PFSK-1 (cell line): Measurements from ENCODE around the gene CARM1.

Experiments used
- FOXP2 ChIP-seq: optimal IDR thresholded peaks from 2 replicates; pipeline ENCODE3; 2011; ENCODE audit warnings: borderline replicate concordance, control low read depth, inconsistent platforms; ENCODE audit not compliant: insufficient read depth; ENCODE audit errors: extremely low read length, extremely low read depth
- POLR2AphosphoS5 ChIP-seq: IDR thresholded peaks from 2 replicates; pipeline ENCODE4 v1.6.1; 2012; ENCODE audit warnings: low read depth, mild to moderate bottlenecking, control low read depth, low read length, moderate library complexity
- SIN3A ChIP-seq: IDR thresholded peaks from 2 replicates; pipeline ENCODE4 v1.6.1; 2012; ENCODE audit warnings: mild to moderate bottlenecking, low read length, moderate library complexity, borderline replicate concordance; ENCODE audit not compliant: insufficient read depth
- TAF1 ChIP-seq: IDR thresholded peaks from 2 replicates; pipeline ENCODE4 v1.6.1; 2012; ENCODE audit warnings: low read length, control low read depth, borderline replicate concordance; ENCODE audit not compliant: insufficient read depth
- TF ChIP-seq, protein P1 (sequence below), 2 experiments: IDR thresholded peaks; 2 replicates each; pipeline versions ENCODE4 v1.6.1 to v1.8.0; 2011 to 2012; ENCODE audit warnings: low read depth in 2 of 2, low read length in 2 of 2, control low read depth in 1 of 2, inconsistent platforms in 1 of 2, mild to moderate bottlenecking in 1 of 2, moderate library complexity in 1 of 2; ENCODE audit not compliant: insufficient read depth in 1 of 2

Gene CARM1

DNA sequence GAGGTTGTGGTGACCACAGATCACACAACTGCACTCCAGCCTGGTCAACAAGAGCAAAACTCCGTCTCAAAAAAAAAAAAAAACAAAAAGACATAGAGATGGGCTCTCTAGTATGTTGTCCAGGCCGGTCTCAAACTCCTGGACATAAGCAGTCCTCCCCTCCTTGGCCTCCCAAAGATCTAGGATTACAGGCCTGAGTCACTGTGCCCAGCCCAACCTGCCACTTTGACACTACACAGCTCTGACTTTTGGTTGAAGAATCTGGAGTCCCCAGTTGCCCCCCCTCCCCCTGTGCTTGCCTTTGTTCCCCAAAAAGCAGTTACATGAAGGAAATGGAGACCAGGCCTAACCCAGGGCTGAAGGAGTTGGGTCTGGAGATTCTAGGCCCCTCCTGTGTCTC, 12.9 kb downstream of the CARM1 start:
- TF ChIP-seq, protein P1, sequence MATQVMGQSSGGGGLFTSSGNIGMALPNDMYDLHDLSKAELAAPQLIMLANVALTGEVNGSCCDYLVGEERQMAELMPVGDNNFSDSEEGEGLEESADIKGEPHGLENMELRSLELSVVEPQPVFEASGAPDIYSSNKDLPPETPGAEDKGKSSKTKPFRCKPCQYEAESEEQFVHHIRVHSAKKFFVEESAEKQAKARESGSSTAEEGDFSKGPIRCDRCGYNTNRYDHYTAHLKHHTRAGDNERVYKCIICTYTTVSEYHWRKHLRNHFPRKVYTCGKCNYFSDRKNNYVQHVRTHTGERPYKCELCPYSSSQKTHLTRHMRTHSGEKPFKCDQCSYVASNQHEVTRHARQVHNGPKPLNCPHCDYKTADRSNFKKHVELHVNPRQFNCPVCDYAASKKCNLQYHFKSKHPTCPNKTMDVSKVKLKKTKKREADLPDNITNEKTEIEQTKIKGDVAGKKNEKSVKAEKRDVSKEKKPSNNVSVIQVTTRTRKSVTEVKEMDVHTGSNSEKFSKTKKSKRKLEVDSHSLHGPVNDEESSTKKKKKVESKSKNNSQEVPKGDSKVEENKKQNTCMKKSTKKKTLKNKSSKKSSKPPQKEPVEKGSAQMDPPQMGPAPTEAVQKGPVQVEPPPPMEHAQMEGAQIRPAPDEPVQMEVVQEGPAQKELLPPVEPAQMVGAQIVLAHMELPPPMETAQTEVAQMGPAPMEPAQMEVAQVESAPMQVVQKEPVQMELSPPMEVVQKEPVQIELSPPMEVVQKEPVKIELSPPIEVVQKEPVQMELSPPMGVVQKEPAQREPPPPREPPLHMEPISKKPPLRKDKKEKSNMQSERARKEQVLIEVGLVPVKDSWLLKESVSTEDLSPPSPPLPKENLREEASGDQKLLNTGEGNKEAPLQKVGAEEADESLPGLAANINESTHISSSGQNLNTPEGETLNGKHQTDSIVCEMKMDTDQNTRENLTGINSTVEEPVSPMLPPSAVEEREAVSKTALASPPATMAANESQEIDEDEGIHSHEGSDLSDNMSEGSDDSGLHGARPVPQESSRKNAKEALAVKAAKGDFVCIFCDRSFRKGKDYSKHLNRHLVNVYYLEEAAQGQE (IDR thresholded peaks at IDR 0.05; ENCODE audit: insufficient read depth in 1 of 2, low read depth in 2 of 2, low read length in 2 of 2): no peak

DNA sequence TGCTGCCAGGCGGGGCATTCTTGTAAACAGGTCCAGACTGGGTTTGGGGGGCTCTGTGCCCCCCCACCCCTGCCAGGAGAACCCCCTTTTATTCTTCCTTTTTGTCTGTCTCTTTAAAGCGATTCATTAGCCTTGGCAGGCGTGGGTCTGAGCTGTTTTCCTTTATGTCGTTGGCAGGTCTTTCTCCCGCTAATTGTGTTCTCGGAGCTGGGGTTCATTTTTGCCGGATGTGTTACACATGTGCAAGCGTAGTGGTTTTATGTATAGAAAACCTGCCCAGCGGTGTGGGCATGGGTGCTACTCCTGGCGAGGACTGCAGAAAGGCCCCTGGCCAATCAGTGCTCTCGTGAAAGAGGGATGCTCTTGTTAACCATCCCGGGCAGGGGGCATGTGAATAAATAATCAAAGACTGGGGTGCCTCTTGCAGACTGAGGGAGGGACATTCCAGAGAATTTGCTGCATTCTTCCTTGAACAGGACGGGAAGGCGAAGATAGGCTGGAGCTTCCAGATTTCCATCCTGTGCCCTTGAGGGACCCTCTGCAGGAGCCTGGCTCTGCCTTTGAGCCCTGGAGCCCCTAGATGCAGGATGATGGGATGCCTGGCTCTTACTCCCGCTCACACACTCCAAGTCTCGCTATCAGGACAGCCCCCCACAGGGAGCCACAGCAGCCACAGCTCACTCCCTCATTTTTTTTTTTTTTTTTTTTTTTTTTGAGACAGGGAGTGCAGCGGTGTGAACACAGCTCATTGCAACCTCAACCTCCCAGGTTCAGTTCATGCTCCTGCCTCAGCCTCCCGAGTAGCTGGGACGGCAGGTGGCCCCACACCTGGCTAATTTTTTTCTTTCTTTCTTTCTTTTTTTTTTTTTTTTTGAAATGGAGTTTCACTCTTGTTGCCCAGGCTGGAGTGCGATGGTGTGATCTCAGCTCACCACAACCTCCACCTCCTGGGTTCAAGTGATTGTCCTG, 14.1 kb downstream of the CARM1 start:
- TF ChIP-seq TAF1: no peak
- no peak for TF ChIP-seq SIN3A
- no peak for TF ChIP-seq FOXP2
- TF ChIP-seq, protein P1 (IDR thresholded peaks at IDR 0.05; ENCODE audit: insufficient read depth in 1 of 2, low read depth in 2 of 2, low read length in 2 of 2): no peak
- no peak for TF ChIP-seq POLR2AphosphoS5

DNA sequence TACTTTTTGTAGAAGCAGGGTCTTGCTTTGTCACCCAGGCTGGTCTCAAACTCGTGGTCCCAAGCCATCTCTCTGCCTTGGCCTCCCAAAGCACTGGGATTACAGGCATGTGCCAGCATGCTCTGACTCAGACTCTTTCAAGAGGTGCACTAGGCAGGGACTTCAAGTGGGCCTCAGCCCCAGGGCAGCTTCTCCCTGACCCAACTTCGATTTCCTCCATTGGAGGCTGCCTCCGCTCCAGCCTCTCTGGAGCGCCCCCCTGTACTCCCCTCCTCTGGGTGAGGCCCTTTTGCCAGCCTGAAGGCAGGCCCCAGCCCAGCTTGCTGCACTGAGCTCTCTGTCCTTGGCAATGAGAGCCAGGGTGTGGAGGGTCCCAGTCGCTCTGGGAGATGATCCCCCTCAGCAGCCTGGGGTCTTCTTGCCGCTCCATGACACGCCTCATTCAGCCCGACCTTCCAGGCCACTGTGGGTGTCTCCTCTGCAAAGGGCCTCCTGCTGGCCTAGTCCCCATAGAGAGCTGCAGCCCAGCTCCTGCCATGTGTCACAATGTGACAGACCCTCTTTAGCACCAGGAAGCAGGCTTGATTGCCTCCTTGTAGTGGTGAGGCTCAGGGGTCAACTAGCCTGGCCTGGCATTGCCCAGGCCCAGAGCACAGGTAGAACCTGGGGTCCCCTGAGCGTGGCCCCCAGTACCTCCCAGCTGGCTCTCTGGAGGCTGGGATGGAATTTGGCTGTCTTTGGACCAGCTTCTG, 16.4 kb downstream of the CARM1 start:
- no peak for TF ChIP-seq TAF1
- TF ChIP-seq SIN3A: no peak
- TF ChIP-seq, protein P1 (IDR thresholded peaks at IDR 0.05; ENCODE audit: insufficient read depth in 1 of 2, low read depth in 2 of 2, low read length in 2 of 2): no peak

DNA sequence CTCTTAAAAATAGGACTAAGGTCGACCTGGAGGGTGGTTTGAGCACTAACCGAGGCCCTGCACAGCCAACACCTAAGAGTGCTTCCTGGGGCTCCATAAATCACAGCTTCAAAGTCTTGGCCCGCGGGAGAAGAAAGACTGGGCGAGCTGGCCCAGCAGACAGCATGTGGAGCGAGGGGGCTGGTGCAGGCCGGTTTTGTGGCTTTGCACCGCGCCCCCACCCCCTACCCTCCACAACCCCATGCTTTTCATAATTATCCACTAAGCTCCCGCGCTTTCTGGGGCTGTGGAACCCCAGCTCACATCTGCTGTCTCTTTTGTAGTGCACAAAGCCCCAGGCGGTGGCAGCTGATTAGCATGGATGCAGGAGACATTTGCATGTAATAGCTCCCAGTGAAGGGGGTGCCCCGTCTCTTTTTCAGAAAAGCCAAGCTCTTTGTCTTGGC, 17.1 kb downstream of the CARM1 start:
- TF ChIP-seq SIN3A: no peak

DNA sequence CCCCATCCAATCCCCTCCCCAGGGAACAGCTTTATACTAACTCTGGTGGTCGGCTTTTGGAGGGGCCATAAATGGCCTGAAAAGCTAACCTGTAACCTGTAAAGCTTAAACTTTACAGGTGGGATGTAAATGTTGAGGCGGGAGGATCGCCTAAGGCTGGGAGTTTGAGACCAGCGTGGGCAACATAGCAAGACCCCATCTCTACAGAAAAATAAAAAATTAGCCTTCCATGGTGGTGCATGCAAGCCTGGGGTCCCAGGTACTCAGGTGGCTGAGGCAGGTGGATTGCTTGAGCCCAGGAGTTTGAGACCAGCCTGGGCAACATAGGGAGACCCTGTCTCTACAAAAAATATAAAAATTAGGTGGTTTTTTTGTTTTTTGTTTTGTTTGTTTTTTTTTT, 18.5 kb downstream of the CARM1 start:
- TF ChIP-seq FOXP2 (no peak), SIN3A (no peak), POLR2AphosphoS5 (no peak), TAF1 (no peak)
- TF ChIP-seq, protein P1 (IDR thresholded peaks at IDR 0.05; ENCODE audit: insufficient read depth in 1 of 2, low read depth in 2 of 2, low read length in 2 of 2): no peak
